GM18505 (cell line): ENCODE measurements around the gene TANK.

ENCODE experiments used
- ATAC-seq: cut with Tn5 transposase; IDR thresholded peaks from one replicate; pipeline ENCODE4 v1.9.1; 2021; ENCODE audit not compliant: unreplicated experiment
- POLR2A ChIP-seq: IDR thresholded peaks from 4 replicates; pipeline ENCODE4 v1.6.1; 2011; ENCODE audit warnings: borderline replicate concordance; ENCODE audit not compliant: insufficient read depth, insufficient read length; ENCODE audit errors: extremely low read depth

Gene TANK

DNA sequence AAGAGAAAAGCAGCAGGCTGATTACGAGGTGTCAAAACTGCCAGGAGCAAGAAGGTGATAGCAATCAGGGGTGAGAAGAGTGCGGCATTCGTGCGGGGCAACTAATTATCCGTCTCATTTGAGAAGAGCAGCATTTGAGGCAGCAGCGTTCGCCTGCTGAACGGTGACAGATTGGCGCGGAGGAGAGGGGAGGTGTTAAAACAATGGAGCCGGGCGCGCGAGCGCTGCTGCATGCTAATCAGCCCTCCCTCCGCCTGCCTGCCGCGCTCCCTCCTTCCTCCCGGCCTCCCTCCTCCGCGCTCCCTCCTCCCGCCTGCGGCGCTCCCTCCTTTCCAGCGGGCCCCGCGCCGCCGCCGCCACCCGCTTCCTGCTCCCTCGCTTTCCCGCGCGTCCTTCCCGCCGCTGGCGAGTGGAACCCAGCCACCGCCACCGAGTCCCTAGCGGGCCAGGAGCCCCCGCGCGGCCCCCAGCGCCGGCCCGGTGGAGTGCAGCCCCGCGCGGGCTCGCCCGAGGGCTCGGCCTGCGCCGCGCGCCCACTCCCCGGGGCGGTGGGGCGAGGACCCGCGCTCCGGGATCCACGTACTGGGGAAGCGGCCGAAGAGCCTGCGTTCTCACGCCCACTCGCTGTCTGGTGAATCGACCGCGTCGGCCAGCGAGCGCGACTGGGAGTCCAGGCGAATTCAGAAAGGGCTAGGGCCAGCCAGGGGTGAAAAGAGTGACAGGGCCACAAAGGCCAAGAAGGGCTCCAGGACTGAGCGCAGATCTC lies 78.5 kb downstream of the TANK start:
- peak; percentile 35 for ATAC-seq
- TF ChIP-seq POLR2A, result no peak

DNA sequence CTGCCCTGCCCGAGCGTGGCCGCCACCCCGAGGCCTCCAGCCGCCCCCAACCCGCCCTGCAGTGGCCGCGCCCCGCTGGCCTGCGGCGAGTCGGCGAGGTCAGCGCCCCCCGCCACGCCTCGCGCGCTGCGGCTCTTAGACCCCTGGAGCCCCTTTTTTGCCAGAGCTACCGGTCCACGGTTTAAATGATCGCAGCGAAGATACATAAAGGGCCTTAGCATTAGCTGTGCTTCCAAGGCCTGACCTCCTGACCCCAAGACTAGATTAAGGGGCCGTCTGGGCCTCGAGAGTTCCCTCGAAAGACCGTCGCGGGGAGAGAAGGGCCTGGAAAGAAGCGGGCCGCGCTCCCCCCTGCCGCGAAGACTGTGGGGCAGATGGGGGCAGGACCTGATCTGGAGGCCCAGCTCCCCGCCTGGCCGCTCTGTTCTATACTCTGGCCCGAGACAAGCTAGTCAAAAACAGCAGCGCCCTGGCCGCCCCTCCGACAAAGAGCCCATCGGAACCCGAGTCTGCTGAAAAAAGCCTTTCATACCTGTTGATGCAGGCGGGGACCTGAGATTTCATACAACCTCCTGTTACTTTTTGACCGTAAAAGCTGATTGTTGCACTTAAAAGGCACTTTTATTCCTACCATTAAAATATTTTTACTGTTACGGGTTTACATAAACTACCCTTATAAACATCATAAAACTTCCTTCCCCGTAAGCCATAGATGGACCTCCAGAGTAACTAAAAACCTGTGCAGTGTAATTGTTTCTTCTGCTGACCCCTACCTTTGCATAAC lies 79.3 kb downstream of the TANK start:
- ATAC-seq, result no peak
- TF ChIP-seq POLR2A, result no peak

DNA sequence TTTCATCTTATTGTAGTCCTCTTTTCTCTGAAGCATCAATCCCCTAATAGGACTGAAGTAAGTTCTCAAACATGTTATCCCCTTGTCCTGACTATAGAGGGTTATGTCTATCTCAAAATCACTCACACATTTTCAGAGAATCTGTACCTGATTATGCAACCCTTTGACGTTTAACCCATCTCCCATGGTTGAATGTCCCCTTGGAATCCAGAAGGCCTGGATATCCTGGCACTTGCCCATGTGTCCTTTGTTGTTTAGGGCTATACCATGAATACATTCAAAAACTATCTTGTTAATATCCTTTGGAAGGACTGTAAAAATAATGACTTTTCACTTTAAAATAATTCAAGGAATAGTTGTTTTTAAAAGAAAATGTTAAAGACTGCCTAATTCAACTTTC lies 81.7 kb downstream of the TANK start:
- TF ChIP-seq POLR2A, result no peak

DNA sequence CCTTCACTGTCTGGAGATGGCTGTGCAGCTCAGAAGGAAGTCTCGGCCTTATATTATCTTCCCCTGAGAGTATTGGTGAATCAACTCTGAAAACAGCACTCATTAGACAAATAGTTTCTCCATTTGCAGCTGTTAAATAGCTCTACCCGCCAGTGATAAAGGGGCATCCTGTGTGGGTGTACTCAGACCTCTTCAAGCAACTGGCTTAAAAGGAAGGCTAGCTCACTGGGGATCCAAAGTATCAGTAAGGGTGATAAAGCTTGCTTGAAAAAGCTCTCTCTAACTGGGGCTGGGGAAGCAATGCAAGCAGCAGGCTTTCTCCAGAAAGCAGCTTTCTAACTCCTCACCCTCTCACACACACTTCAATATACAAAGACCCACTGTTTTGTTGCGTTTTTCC lies 83.1 kb downstream of the TANK start:
- ATAC-seq, result peak; percentile 35
- TF ChIP-seq POLR2A, result peak; percentile 5

More for the DNA sequence above, 81.7 kb downstream of the TANK start:
- no peak for ATAC-seq

DNA sequence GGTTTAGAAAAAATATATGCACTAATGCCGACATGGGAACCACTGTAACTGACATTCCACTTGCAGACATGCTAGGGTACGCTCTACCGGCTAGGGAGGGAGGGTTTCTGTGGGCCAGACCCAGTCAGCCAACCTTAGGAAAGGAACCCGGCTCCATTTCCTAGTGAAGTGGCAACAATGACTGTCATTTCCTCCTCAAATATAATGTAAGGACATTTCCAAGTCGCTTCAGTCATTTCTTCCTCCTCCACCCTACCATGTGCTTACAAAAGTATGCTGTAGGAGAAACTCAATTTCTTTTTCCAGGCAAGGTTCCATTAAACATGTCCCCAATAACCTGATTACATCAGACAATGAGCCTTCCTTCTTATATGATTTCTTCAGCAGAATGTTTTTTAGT lies 83.7 kb downstream of the TANK start:
- no peak for TF ChIP-seq POLR2A
- ATAC-seq, result no peak

DNA sequence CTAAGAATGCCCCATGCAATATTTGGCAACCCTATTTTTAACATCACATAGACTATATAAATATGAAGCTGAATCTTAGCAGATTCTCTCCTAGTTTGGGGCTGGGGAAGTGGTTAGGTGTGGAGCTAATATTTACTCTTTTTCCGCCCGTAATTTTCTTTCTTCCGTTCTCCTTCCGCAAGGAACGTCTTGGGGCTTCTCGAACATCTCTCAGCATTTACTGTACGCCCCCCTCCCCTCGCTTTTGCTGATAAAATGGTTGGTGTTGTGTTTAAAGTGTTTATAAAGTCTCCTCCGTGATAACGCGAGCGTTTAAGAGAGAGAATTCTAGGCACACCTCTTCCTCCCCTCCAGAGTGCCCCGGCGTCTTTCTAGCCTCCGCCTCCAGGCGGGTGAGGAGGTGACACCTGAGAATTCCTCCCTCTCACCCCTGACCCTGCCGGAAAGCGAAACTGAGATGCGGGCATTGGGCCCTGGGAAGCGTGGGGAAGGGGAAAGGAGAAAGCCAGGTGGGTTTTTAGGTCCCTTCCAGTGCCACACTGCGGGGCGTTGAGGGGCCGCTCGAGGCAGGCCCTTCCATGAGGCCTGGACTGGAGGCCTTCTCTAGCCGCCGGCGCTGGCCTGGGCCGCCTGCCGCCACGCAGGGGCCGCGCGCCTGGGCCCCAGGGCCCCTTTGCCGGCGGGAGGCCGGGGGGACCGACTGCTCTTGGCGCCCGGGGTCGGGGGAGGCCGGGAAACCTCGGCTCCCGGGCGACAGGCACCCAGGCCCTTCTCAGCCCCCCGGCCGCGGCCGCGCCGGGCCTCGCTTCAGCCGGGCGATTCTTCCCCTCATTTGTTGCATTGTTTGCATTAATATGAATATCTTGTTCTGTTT lies 84.4 kb downstream of the TANK start:
- peak; percentile 88 for ATAC-seq

DNA sequence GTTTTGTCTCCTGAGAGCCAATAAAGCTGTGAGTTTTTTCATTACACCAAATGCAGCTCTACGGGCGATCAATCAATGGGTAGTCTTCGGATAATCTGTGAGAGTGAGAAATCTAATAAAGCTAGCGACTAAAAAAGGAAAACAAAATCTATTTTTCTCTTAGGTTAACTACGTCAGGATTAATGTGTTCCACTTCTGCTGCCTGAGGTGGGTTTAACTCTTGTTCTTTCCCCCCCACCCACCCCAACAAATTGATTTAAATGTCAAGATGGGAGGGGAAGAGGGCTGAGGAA lies 85.0 kb downstream of the TANK start:
- no peak for ATAC-seq
- TF ChIP-seq POLR2A, result no peak

More for the DNA sequence above, 84.4 kb downstream of the TANK start:
- peak; percentile 51 for TF ChIP-seq POLR2A

DNA sequence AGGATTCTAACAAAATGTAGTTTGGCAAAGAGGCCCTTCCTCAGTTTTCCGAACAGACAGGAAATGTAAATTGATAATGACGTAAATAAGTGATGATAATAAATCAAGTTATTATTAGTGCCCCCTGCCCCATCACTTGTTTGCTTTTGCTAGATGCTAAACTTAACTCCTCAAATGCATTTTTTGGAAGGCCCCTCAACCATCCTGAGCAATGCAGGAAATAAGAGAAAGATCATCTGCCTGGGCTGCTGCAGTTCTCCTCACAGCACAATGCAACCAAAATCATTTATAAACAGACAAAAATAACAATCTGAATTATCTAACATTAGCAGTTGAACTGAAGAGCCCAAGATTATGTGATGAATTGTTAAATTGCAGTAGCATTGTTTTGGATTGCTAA lies 85.4 kb downstream of the TANK start:
- no peak for ATAC-seq
- TF ChIP-seq POLR2A, result no peak

DNA sequence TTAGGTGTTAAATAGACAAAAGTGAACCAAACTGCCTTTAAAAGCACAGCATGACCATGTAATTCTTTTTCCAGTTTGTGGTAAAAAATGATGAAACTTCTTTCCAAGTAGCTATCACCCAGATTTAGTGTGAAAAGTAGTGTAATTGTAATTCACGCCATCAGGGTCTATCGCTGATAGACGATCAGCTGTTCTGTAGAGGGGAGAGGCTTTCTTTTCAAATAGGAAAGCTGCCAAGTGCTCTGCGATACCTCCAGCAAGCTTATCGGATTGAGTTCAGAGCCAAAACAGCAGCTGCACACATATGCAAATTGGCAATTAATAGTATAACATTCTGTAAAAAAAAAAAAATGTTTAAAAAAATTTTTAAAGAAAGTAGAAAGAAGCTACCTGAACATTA lies 86.1 kb downstream of the TANK start:
- no peak for TF ChIP-seq POLR2A

DNA sequence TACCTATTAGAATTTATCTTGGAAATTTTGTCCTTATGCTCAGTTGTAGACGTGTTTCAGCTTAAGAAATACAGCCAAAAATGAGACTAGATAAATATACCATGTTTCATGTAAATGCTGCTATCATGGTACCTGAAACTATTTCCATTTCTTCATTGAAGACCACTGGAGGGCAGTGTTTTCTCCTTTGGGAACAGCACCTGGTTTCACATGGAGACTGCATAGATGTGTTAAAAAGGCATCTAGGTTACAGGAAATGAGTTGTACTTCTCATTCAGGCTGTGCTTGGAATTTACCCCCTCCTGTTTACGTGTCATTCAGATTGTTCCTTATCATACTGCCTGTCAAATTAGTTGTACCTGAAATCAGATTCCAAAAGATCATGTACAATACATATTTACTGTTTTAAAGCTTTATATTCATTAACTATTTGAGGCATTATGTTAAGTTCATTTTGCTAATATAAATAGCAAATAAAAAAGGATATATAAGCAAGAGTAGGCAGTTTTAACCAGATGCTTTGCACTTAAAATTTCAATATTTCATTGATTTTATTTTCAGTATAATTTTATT lies 90.7 kb downstream of the TANK start:
- ATAC-seq, result peak; percentile 78
- no peak for TF ChIP-seq POLR2A

More for the DNA sequence above, 86.1 kb downstream of the TANK start:
- no peak for ATAC-seq

DNA sequence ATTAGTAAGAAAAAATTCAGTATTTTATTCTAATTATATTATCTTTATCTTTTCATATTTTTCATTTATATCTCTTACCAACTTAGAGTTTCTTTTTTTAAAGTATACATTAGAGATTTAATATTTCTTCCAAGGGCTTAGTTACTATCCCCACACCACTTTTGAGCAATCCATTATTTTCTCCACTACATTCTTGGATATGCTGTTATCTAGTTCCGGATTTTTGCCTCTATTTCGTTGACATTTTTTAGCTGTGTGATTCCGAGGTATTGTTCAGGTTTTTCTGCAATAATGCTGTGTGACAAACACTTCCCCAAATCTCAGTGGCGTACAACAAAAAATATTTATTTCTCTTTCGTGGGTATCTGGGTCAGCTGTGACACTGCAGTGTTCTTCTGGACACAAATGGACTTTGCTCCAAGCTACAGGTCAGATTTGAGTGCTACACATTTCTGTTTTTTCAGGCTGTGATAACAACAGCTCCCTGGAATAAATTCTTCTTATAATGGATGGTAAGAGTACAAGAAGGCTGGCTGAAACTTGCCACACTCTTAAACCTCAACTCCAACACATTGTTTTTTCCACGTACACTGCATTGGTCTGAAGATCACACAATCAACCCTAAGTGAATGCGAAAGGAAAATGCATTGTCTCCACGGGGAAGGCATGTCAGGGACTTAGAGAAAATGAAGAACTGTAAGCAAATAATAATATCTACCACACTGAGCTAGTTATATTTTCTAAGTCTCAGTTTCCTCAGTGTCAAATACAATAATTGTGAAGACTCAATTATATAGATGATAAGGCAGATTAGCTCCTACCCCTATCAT lies 97.1 kb downstream of the TANK start:
- no peak for TF ChIP-seq POLR2A
- ATAC-seq, result no peak

DNA sequence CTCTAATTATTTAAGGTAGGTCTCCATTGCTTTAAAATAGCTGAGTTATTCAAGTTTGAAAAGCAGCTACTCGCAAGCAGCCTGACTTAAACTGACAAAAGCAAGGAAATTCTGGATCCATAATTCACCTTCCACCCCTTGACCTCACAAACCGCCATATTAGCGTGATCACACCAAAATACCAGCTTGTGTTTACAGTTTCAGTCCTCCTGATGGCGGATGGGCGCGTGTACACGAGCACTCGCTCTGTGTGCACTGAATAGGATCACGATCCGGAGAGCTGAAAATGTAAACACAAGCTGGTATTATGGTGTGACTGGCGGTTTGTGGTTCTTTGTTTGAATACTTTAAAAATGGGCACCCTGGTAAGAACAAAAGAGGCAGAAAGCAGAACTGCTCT lies 105.6 kb downstream of the TANK start:
- no peak for TF ChIP-seq POLR2A
- ATAC-seq, result no peak
